LNCAP (cell line): ENCODE measurements around the gene RABGAP1L.

Source experiments
- CTCF ChIP-seq: fragments of 450-650 bp; IDR thresholded peaks from 2 replicates; pipeline ENCODE4 v1.5.1; 2017; ENCODE audit warnings: mild to moderate bottlenecking

RABGAP1L gene

GRCh38 chr1:175019524-175019923 lies 860.2 kb downstream of the RABGAP1L start:
- TF ChIP-seq CTCF, result no peak

GRCh38 chr1:175023043-175023921 lies 864.0 kb downstream of the RABGAP1L start, which contains the start of gene MRPS14:
TSS of gene MRPS14 (minus strand) at chr1:175023425. CDS start at chr1:175023408, 17 bp downstream.
- no peak for TF ChIP-seq CTCF

- no peak for TF ChIP-seq CTCF
Measured at GRCh38 chr1:175024773-175025172, 865.5 kb downstream of the RABGAP1L start.

GRCh38 chr1:175033953-175034352 lies 874.6 kb downstream of the RABGAP1L start:
- no peak for TF ChIP-seq CTCF

GRCh38 chr1:175034775-175035174 lies 875.5 kb downstream of the RABGAP1L start:
- TF ChIP-seq CTCF, result no peak

- TF ChIP-seq CTCF, result no peak
Measured at GRCh38 chr1:175035865-175036264, 876.5 kb downstream of the RABGAP1L start.

GRCh38 chr1:175036476-175036875 lies 877.2 kb downstream of the RABGAP1L start:
- no peak for TF ChIP-seq CTCF
